LNCAP (cell line): Measurements from ENCODE around the gene HNRNPLL.

Source experiments
- TF ChIP-seq, protein P1 (sequence below): fragments of 450-650 bp; IDR thresholded peaks from 2 replicates; pipeline ENCODE4 v1.5.1; 2017; ENCODE audit warnings: mild to moderate bottlenecking

HNRNPLL gene

DNA sequence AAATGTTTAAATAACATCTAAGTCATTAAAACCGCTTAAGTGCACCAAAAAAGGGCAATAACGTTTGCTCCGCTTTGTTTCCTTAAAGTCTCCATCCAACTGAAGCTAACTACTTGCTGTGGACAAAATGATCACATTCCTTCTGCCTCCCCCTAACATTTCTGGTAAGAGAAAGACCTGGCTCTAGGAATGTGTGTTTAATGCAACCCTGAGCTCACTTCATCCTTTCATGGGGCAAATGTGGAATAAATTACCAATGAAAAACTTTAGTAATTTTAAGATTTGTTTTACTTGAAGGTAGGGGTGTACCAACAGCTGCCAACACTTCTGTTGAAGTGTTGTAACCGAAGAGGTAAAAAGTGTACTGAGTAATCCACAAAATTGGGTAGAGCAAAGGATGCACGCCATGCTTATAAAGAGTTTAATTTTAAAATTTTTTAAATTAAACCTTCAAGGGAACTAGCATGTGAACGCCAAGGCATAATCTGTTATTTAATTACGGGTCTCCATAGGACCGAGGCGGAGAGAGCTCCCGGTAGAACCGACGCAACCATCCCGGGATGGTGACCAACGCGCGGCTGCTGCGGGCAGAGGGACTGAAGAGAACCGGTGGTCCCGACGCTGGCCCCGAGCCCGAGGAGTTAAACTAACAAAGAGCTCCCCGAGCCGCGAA, 1.1 kb downstream of the HNRNPLL start:
- TF ChIP-seq, protein P1, sequence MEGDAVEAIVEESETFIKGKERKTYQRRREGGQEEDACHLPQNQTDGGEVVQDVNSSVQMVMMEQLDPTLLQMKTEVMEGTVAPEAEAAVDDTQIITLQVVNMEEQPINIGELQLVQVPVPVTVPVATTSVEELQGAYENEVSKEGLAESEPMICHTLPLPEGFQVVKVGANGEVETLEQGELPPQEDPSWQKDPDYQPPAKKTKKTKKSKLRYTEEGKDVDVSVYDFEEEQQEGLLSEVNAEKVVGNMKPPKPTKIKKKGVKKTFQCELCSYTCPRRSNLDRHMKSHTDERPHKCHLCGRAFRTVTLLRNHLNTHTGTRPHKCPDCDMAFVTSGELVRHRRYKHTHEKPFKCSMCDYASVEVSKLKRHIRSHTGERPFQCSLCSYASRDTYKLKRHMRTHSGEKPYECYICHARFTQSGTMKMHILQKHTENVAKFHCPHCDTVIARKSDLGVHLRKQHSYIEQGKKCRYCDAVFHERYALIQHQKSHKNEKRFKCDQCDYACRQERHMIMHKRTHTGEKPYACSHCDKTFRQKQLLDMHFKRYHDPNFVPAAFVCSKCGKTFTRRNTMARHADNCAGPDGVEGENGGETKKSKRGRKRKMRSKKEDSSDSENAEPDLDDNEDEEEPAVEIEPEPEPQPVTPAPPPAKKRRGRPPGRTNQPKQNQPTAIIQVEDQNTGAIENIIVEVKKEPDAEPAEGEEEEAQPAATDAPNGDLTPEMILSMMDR, result no peak

DNA sequence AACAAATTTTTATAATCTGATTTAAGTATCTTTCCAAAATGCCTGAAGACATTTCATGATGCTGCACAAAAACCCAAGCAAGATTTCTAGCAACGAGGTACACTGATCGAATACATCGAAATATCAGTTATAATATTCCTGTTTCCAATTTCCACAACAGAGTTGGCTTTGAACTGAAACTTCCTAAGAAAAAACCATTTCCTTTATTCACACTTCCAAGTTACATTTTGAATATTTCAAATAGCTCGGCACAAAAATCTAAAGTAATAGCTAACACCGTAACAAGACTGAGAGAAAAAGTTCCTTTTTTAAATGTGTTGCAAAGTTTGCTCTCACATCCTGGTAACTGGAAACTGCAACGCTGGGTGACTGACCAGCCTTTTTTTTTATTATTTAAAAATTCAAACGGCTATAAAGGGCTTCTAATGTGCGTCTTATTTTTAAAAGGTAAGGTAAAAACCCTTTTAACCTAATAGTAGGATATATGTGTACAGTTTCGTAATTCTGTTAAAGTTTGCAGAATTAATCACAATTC, 1.7 kb downstream of the HNRNPLL start:
- TF ChIP-seq, protein P1, result no peak

DNA sequence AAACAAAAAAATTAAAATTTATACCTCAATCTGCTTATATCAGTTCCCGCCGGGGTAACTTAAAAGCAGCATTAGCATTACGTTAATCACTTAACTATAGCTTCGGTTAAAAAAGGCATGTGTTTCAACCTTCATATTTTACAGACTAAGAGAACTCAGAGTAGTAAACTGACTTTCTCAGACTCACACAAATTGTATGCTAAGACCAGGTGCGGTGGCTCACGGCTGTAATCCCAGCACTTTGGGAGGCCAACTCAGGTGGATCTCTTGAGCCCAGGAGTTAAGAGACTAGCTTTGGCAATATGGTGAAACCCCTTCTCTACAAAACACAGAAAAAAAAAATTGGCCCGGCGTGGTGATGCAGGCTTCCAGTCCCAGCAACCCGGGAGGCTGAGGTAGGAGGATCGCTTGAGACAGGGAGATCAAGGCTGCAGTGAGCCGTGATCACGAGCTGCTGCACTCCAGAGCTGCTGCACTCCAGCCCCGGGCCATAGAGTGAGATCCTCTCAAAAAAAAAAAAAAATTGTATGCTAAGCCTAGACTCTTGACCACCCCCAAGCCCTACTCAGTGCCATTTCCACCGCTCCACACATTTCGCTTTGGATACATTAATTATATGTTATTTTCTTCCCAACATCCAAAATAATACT, 2.4 kb downstream of the HNRNPLL start:
- TF ChIP-seq, protein P1, result no peak

DNA sequence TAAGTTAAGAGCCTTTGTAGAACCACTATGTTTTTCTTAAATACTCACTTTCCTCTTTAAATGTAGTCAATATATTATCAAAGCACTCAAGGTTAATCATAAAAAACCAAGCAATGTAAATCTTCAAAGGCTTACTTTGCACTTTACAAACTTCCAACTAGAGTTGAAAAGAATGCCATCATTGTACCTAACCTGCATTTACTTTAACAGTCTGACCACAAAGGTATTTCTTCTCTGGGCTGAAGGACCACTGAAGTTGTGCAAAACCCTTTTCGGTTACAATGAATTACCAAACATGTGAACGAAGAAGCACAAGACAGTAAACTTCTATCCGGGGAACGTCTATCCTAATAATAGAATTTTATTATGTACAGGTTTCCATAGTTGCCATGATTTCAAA, 3.0 kb downstream of the HNRNPLL start:
- TF ChIP-seq, protein P1, result no peak

DNA sequence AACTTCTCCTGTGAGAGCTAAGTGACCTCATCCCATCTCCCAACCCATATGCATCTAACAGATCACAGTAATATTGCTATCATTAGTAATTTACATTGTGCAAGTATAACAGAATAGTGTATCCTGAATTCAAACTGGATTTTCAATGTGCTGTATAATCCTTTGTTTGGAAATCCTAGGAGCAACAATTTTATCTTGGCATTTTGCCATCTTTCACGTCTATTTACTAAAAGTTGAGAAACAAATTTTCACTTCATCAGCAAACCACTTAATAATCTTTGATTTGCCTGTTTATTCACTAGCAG, 3.8 kb downstream of the HNRNPLL start:
- TF ChIP-seq, protein P1, result no peak

DNA sequence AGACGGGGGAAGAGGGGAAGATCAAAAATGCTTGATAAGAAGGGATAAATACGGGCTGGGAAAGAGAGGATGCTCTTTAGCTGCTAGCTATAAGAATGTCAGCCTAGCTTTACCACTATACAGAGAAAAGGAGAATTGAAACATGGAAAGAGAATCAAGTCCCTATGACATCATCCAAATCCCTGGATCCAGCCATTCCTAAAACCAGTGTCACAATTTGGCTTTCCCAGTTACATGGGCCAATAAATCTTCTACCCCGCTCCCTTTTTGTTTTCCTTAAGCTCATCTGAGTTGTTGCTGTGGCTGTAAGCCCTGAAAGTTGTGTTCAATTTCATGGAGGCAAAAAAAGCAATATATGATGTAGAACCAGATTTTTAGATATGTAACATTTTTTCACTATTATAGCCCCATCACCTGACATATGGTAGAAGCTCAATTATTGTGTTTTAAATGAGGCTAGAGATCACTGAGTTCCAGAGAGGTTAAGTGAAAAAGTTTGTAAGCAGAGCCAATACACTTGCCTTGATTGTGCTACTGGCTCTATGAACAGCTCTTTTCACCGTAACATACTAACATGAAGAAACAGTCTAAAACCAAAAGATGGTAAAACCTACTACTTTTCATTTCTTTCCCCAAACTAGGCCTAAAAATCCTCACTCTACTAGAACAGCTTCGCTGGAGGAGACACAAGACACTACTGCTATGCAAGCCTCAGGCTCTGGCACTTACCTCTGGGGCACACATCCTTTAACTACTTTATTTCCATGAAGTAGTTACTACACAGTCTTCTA, 4.3 kb downstream of the HNRNPLL start:
- TF ChIP-seq, protein P1, result no peak

DNA sequence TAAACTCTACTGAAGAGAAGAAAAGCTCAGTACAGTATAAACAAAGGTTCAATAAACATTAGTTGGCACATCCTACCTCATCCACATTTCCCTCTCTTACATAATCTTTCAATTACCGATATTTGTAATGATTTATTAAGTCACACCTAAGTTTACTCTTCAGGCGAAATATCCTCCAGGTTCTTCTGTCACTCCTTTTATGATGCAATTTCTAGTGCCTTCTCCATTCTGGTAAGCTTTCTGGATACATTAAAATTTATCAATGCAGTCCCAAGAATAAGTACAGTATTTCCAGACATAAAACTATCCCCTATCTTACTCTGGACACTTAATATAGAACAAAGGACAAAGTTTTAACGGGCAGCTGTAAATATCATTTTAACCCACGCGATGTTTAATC, 5.6 kb downstream of the HNRNPLL start:
- TF ChIP-seq, protein P1, result no peak
